H7 (cell line): ENCODE measurements around the gene CTBS. TPM values are rescaled to one million over a fixed set of nuclear protein-coding genes. Genes with fewer than 3 reads are reported as not detected.

ENCODE experiments used
- DNase-seq: peaks from one replicate; pipeline ENCODE4 v3.0.0; 2012
- H3K27me3 ChIP-seq: 2 replicates; pipeline ENCODE4 v1.6.0; 2011; ENCODE audit warnings: mild to moderate bottlenecking, low read length; ENCODE audit not compliant: control insufficient read depth, insufficient read depth
- H3K36me3 ChIP-seq: replicated peaks from 2 replicates; pipeline ENCODE4 v1.5.1; 2011; ENCODE audit warnings: low read length; ENCODE audit not compliant: control insufficient read depth, insufficient read depth
- H3K4me3 ChIP-seq: 2 replicates; pipeline ENCODE4 v1.5.1; 2011; ENCODE audit warnings: low read depth, mild to moderate bottlenecking, control low read depth, low read length, moderate library complexity; ENCODE audit not compliant: insufficient read depth
- total RNA-seq: library from RNA; depleted of rRNA; stranded (reverse); fragments of >200 nt; shearing (Covaris generic); gene quantifications from 2 replicates; pipeline ENCODE4 v1.2.3, GENCODE V29; 2014; rRNA removed

The CTBS gene
- 12.2 and 15.7 TPM in 2 replicates for total RNA-seq

- peak; percentile 96 for DNase-seq
- Histone ChIP-seq H3K27me3 (no peaks in the 10 kb centered on the region), H3K36me3 (no peaks in the 10 kb centered on the region), H3K4me3 (peak within 1 kb of the TSS; percentile 66)
Measured at GRCh38 chr1:84573967-84574842, at the start of gene CTBS. Gene CTBS, minus strand, starts transcription at chr1:84574440. Its CDS starts 25 bp downstream, at chr1:84574415.

DNA sequence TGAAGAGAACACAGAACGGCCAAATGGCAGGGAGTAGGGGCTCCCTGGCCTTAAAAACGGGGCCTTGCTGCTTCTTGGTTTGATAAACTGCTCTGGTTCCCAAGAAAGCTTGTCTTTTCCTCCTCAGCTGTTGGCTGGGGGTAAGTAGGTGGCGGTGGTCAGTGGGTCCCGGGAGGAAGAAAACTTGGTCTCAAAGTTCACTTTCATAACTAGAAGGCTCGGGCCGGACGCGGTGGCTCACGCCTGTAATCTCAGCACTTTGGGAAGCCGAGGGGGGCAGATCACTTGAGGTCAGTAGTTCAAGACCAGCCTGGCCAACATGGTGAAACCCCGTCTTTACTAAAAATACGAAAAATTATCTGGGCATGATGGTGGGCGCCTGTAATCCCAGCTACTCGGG is 47.3 kb upstream of the CTBS start:
- H3K36me3 ChIP-seq, result no peaks in the 10 kb centered on the region
- no peaks in the 10 kb centered on the region; the same call in 1 of the 2 replicates for H3K27me3 ChIP-seq
- no peak overlapping the region for H3K4me3 ChIP-seq
- DNase-seq, result peak; percentile 13

DNA sequence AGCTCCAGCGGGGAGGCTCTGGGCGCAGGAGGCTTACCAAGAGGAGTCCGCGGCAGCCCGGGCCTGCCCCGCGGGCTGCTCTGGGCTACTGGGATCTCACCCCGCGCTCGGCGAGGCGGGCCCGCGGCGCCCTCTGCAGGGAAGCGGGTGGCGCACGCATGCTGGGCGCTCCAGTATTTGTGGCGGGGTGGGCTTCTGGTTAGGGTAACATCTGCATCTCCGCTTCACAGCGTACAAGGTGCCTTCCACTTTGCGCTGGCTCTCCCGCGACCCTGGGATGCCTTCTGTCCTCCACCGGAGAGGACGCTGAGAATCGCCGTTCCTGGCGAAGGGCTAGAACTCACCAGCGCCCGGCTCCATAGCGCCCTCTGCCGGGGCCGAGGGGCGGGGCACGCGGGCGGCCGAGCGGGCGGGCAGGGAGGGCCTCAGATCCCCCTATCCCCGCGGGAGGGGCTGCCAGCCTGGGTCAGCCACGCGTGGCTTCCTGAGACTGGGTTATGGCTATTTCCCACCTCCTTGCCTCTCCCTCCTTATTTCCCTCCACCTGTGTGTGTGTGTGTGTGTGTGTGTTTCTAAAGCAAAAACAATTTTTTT is 46.6 kb upstream of the CTBS start:
- no peaks in the 10 kb centered on the region; the same call in 1 of the 2 replicates for H3K27me3 ChIP-seq
- peak overlapping the region; percentile 70 for H3K4me3 ChIP-seq
- DNase-seq, result peak; percentile 94
- no peaks in the 10 kb centered on the region for H3K36me3 ChIP-seq

DNA sequence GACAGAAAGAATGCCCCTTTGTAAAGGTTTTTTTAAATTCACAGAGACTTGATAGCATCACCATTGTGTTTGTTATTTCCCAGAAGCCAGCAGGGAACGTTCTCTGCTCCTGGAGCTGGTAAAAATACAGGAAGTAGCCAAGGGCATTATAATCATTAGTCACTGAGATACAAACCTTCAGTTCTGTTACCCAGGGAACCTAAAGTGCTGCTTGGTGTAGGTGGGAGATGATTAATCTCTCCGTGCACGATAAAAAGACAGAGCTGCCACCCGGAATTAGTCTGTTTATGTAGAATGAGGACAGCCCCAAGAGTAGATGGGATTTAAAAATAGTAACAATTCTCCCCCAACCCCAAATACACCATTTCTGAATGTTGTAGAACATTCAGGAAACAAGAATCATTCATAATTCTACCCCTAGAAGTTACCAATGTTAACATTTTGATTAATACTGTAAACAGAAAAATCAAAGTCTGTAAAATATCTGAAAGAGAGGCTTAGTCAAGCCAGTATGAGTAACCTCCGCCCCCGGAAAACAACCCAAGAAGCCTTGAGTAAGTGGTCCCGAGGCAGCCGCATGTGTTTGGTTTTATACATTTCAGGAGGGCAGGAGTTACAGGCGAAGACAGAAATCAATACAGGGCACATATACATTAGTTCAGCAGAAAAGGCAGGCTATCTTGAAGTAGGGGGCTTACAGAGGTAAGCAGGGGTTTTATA is 45.3 kb upstream of the CTBS start:
- no peaks in the 10 kb centered on the region for H3K27me3 ChIP-seq
- H3K36me3 ChIP-seq, result no peaks in the 10 kb centered on the region
- H3K4me3 ChIP-seq, result no peak overlapping the region
- DNase-seq, result no peak

GRCh38 chr1:84617349-84617748 is 43.1 kb upstream of the CTBS start:
- Histone ChIP-seq H3K36me3 (no peaks in the 10 kb centered on the region), H3K27me3 (no peaks in the 10 kb centered on the region), H3K4me3 (no peak overlapping the region)
- DNase-seq, result no peak

DNA sequence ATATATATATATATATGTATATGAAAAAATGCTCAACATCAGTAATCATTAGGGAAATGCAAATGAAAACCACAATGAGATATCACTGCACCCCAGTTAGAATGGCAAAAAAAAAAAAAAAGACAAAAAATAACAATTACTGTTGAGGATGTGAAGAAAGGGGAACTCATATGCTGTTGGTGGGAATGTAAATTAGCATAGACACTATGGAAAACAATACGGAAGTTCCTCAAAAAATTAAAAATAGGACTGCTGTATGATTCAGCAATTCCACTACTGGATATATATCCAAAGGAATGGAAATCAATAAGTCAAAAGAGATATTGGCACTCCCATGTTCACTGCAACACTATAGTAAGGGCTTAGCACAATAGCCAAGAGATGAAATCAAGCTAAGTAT is 41.5 kb upstream of the CTBS start:
- Histone ChIP-seq H3K36me3 (no peaks in the 10 kb centered on the region), H3K27me3 (no peaks in the 10 kb centered on the region), H3K4me3 (no peak overlapping the region)
- DNase-seq, result no peak

- Histone ChIP-seq H3K27me3 (no peaks in the 10 kb centered on the region), H3K4me3 (no peak overlapping the region), H3K36me3 (no peaks in the 10 kb centered on the region)
- DNase-seq, result no peak
Measured at GRCh38 chr1:84613887-84614286, 39.6 kb upstream of the CTBS start.

DNA sequence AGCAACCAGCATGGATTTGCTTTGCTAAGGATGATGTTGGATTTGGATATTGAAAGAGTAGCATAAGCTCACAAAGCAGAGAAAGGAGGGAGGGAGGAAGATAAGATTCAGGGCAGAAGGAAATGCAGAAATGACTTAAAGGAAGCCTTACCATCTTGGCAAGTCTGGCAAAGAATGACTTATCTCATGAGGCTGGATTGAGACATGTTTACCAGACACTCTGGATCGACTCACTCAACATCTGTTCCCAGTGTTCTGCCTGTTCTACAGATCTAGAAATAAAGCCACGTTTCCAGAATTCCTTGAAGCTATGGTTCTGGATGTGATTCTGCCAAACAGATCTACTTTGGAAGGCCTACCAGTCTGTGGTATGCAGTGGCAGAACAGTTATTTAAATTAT is 38.8 kb upstream of the CTBS start:
- Histone ChIP-seq H3K4me3 (no peak overlapping the region), H3K36me3 (no peaks in the 10 kb centered on the region), H3K27me3 (no peaks in the 10 kb centered on the region)

GRCh38 chr1:84611796-84612195 is 37.6 kb upstream of the CTBS start:
- H3K4me3 ChIP-seq, result no peak overlapping the region

More for the DNA sequence above, 38.8 kb upstream of the CTBS start:
- no peak for DNase-seq

DNA sequence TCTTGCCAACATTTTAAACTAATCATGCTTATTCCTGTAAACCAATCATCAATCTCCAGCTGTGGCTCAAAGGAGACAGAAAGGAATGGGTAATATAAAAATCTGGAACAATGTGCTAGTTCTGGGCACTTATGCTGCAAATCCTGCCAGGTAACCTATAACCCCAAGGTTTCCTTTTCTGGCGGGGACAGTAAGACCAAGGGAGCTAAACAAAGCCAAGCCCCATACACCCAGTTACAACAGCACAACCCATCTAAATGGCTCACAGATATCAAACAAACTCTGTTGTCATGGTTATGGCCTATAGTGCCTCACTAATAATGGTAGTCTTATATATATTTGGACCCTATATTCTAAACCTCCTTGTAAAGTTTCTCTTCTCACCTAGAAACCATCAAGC is 36.9 kb upstream of the CTBS start:
- no peak for DNase-seq
- Histone ChIP-seq H3K4me3 (no peak overlapping the region), H3K36me3 (no peaks in the 10 kb centered on the region), H3K27me3 (no peaks in the 10 kb centered on the region)

More at GRCh38 chr1:84611796-84612195, 37.6 kb upstream of the CTBS start:
- DNase-seq, result no peak
- H3K36me3 ChIP-seq, result no peaks in the 10 kb centered on the region
- H3K27me3 ChIP-seq, result no peaks in the 10 kb centered on the region

- H3K4me3 ChIP-seq, result no peak overlapping the region
- no peaks in the 10 kb centered on the region for H3K36me3 ChIP-seq
- DNase-seq, result no peak
- H3K27me3 ChIP-seq, result no peaks in the 10 kb centered on the region
Measured at GRCh38 chr1:84606977-84607376, 32.7 kb upstream of the CTBS start.

DNA sequence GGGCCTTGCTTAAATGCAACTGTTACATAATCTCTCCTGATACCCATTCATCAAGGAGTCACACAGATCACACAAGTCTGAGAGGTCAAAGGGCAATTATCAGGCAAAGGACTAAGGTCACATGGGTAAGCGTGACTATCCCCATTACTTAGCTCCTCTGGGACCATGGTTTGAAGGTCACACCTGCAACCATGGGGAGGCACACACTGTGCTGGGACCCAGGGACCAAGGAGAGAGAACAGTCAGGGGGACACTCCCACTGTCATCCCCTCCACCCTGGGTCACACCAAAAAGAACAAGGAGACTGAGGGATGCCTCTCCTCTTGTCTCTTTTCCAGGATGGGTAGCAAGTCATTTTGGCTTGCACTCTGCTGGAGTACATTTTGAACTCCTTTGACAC is 30.9 kb upstream of the CTBS start:
- no peaks in the 10 kb centered on the region for H3K36me3 ChIP-seq
- no peaks in the 10 kb centered on the region for H3K27me3 ChIP-seq
- H3K4me3 ChIP-seq, result no peak overlapping the region
- DNase-seq, result no peak

GRCh38 chr1:84603941-84604830 is 29.9 kb upstream of the CTBS start:
- no peaks in the 10 kb centered on the region for H3K27me3 ChIP-seq
- DNase-seq, result peak; percentile 24
- H3K36me3 ChIP-seq, result no peaks in the 10 kb centered on the region
- no peak overlapping the region for H3K4me3 ChIP-seq

GRCh38 chr1:84603223-84603622 is 29.0 kb upstream of the CTBS start:
- no peak for DNase-seq
- Histone ChIP-seq H3K27me3 (no peaks in the 10 kb centered on the region), H3K4me3 (no peak overlapping the region)

More at GRCh38 chr1:84603223-84603622, 29.0 kb upstream of the CTBS start:
- no peaks in the 10 kb centered on the region for H3K36me3 ChIP-seq
